OCI-LY1 (cell line): Measurements from ENCODE around the gene INHBC.

ENCODE experiments used
- H2AFZ ChIP-seq: fragments of 200-600 bp; sonication (generic), shearing (Covaris generic); 2 replicates; pipeline ENCODE4 v1.6.0; 2014; ENCODE audit warnings: antibody characterized with exemption, mild to moderate bottlenecking, low read length
- H3F3A ChIP-seq: fragments of 200-600 bp; sonication (generic), shearing (Covaris generic); 2 replicates; pipeline ENCODE4 v1.6.0; 2014; ENCODE audit warnings: mild to moderate bottlenecking, antibody characterized with exemption, low read length, moderate library complexity; ENCODE audit not compliant: insufficient read depth
- H3K27ac ChIP-seq: fragments of 200-600 bp; sonication (generic); 2 replicates; pipeline ENCODE4 v1.5.1; 2014; ENCODE audit warnings: low read length, mixed run types, mild to moderate bottlenecking, low read depth; ENCODE audit not compliant: poor library complexity, severe bottlenecking
- H3K27me3 ChIP-seq: fragments of 200-600 bp; sonication (generic); 2 replicates; pipeline ENCODE4 v1.6.0; 2014; ENCODE audit warnings: antibody characterized with exemption, mild to moderate bottlenecking, low read length, moderate library complexity; ENCODE audit not compliant: insufficient read depth
- H3K36me3 ChIP-seq: fragments of 200-600 bp; sonication (generic); 2 replicates; pipeline ENCODE4 v1.6.1; 2014; ENCODE audit warnings: mild to moderate bottlenecking, antibody characterized with exemption, low read length, moderate library complexity, mixed read lengths; ENCODE audit not compliant: insufficient read depth
- H3K4me1 ChIP-seq: fragments of 200-600 bp; sonication (generic); 2 replicates; pipeline ENCODE4 v1.5.1; 2014; ENCODE audit warnings: mild to moderate bottlenecking, low read length, moderate library complexity; ENCODE audit not compliant: insufficient read depth, severe bottlenecking
- H3K4me2 ChIP-seq: fragments of 200-600 bp; sonication (generic), shearing (Covaris generic); 2 replicates; pipeline ENCODE4 v1.6.1; 2014; ENCODE audit warnings: low read length
- H3K4me3 ChIP-seq: fragments of 200-600 bp; sonication (generic); 2 replicates; pipeline ENCODE4 v1.5.1; 2014; ENCODE audit warnings: low read length, low read depth, mild to moderate bottlenecking, mixed read lengths; ENCODE audit not compliant: poor library complexity, severe bottlenecking
- H3K79me2 ChIP-seq: fragments of 200-600 bp; shearing (Covaris generic); 2 replicates; pipeline ENCODE4 v1.6.1; 2016; ENCODE audit warnings: mixed run types, low read length, mixed read lengths; ENCODE audit not compliant: insufficient read depth
- H3K9ac ChIP-seq: fragments of 200-600 bp; sonication (generic), shearing (Covaris generic); 2 replicates; pipeline ENCODE4 v1.6.1; 2014; ENCODE audit warnings: mild to moderate bottlenecking, low read length, mixed read lengths
- H3K9me2 ChIP-seq: fragments of 200-600 bp; sonication (generic), shearing (Covaris generic); 2 replicates; pipeline ENCODE4 v1.6.1; 2014; ENCODE audit warnings: low read depth, mild to moderate bottlenecking, low read length, mixed read lengths
- H3K9me3 ChIP-seq: fragments of 200-600 bp; shearing (Covaris generic); 2 replicates; pipeline ENCODE4 v1.6.1; 2014; ENCODE audit warnings: low read length, mixed read lengths
- H4K20me1 ChIP-seq: fragments of 200-600 bp; sonication (generic), shearing (Covaris generic); 2 replicates; pipeline ENCODE4 v1.6.0; 2016; ENCODE audit warnings: mild to moderate bottlenecking, low read length; ENCODE audit not compliant: insufficient read depth
- EZH2 ChIP-seq: fragments of 200-600 bp; sonication (generic), shearing (Covaris generic); IDR thresholded peaks from 2 replicates; pipeline ENCODE4 v1.8.0; 2017; ENCODE audit warnings: borderline replicate concordance, mixed run types, mild to moderate bottlenecking, antibody characterized with exemption, low read length, moderate library complexity, mixed read lengths
- TF ChIP-seq, protein P1 (sequence below): fragments of 200-600 bp; sonication (generic), shearing (Covaris generic); IDR thresholded peaks from 2 replicates; pipeline ENCODE4 v1.5.1; 2017; ENCODE audit warnings: mild to moderate bottlenecking, antibody characterized with exemption, low read length, moderate library complexity, mixed read lengths

INHBC gene

DNA sequence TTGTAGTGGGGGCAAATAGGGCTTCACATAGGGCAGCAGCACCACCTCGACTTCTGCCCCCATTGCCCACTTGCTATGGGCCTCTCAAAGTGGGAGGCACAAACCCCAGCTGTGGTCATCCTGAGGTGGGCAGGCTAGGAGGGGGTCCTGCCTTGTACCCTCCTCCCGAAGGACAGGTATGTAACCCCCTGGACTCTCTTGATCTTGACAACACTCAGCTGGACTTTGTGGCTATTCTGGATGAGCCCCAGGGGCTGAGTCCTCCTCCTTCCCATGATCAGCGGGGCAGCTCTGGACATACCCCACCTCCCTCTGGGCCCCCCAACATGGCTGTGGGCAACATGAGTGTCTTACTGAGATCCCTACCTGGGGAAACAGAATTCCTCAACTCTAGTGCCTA lies 37.1 kb downstream of the INHBC start:
- TF ChIP-seq, protein P1, sequence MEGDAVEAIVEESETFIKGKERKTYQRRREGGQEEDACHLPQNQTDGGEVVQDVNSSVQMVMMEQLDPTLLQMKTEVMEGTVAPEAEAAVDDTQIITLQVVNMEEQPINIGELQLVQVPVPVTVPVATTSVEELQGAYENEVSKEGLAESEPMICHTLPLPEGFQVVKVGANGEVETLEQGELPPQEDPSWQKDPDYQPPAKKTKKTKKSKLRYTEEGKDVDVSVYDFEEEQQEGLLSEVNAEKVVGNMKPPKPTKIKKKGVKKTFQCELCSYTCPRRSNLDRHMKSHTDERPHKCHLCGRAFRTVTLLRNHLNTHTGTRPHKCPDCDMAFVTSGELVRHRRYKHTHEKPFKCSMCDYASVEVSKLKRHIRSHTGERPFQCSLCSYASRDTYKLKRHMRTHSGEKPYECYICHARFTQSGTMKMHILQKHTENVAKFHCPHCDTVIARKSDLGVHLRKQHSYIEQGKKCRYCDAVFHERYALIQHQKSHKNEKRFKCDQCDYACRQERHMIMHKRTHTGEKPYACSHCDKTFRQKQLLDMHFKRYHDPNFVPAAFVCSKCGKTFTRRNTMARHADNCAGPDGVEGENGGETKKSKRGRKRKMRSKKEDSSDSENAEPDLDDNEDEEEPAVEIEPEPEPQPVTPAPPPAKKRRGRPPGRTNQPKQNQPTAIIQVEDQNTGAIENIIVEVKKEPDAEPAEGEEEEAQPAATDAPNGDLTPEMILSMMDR = no peak
- no peak for TF ChIP-seq EZH2
- Histone ChIP-seq H3K4me2 (no peak overlapping the region), H2AFZ (no peak overlapping the region), H3K36me3 (no peaks in the 10 kb centered on the region; the same call in 1 of the 2 replicates), H3K79me2 (no peaks in the 10 kb centered on the region), H3K27ac (no peak overlapping the region), H3K9me3 (no peaks in the 10 kb centered on the region), H3K4me1 (peaks cover 13% of the 10 kb centered on the region), H3K9ac (no peak overlapping the region), H3K4me3 (no peak overlapping the region), H4K20me1 (no peaks in the 10 kb centered on the region), H3K9me2 (no peaks in the 10 kb centered on the region), H3F3A (no peaks in the 10 kb centered on the region), H3K27me3 (0 out of 2 replicates have a peak, but pooled peaks cover 7% of the 10 kb centered on the region)

DNA sequence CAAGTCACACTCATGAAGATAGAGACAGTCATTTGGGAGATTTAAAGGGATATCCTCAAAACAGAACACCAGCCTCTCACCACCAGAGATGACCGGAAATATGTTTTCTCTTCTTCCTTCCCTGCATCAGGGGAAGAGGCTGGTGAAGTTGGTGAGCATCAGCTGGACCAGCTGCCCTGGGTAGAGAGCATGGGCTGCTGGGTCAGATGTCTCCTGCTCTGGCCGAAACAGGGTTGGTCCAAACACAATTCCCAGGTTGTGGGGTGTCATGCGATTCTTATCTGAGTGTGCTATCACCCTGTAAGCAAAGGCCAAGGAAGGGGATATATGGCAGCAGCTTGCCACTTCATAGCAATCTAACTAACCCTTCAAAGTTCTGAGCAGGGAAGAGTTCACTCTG lies 37.8 kb downstream of the INHBC start:
- H3F3A ChIP-seq = no peaks in the 10 kb centered on the region
- no peaks in the 10 kb centered on the region for H3K9me3 ChIP-seq
- no peak overlapping the region for H3K9ac ChIP-seq
- H3K27ac ChIP-seq = no peak overlapping the region
- peaks cover 16% of the 10 kb centered on the region for H3K4me1 ChIP-seq
- H2AFZ ChIP-seq = no peak overlapping the region
- H3K9me2 ChIP-seq = no peaks in the 10 kb centered on the region
- no peak for TF ChIP-seq EZH2
- TF ChIP-seq, protein P1 = no peak
- H3K4me2 ChIP-seq = no peak overlapping the region
- no peaks in the 10 kb centered on the region for H4K20me1 ChIP-seq
- 0 out of 2 replicates have a peak, but pooled peaks cover 4% of the 10 kb centered on the region for H3K27me3 ChIP-seq
- H3K4me3 ChIP-seq = no peak overlapping the region
- no peaks in the 10 kb centered on the region; the same call in 1 of the 2 replicates for H3K36me3 ChIP-seq
- no peaks in the 10 kb centered on the region for H3K79me2 ChIP-seq

DNA sequence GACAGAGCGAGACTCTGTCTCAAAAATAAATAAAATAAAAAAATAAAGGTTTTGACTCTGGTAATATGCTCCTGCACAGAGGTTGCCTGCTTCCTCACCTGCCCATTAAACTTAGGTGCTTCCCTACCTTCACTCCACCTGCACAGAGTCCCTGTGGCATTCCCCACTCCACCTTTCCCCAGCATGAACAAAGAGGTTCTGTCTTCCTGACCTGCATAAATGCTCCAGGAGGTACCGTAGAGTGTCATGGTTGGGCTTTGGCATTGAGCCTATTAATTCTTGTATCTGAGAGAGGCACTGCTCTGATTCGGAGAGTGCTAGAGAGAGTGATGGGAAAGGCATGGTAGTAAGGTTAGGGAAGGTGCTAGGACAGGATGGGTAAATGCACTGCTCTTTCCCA lies 38.8 kb downstream of the INHBC start:
- Histone ChIP-seq H3K9me2 (no peaks in the 10 kb centered on the region), H3K9me3 (no peaks in the 10 kb centered on the region), H2AFZ (no peak overlapping the region), H3K9ac (no peak overlapping the region), H3K79me2 (no peaks in the 10 kb centered on the region), H3K36me3 (no peaks in the 10 kb centered on the region; the same call in 1 of the 2 replicates), H3F3A (no peaks in the 10 kb centered on the region), H4K20me1 (no peaks in the 10 kb centered on the region), H3K4me2 (no peak overlapping the region), H3K27me3 (0 out of 2 replicates have a peak, but pooled peaks cover 4% of the 10 kb centered on the region), H3K4me1 (peaks cover 24% of the 10 kb centered on the region), H3K4me3 (no peak overlapping the region), H3K27ac (no peak overlapping the region)
- TF ChIP-seq EZH2 = no peak
- TF ChIP-seq, protein P1 = no peak
